ENCODE data around the gene AGBL1.

The AGBL1 gene

GRCh38 chr15:86079508-86080266, at the start of gene AGBL1:
AGBL1 (plus strand) TSS chr15:86079871.
- no peak for DNase-seq (ENCODE audit: extremely low read depth in 1 of 2, low read depth in 1 of 2)

GRCh38 chr15:86034904-86035303, 44.8 kb upstream of the AGBL1 start:
- DNase-seq (ENCODE audit: extremely low read depth in 1 of 2, low read depth in 1 of 2): no peak

GRCh38 chr15:86036243-86036642, 43.4 kb upstream of the AGBL1 start:
- DNase-seq (ENCODE audit: extremely low read depth in 1 of 2, low read depth in 1 of 2): no peak

GRCh38 chr15:86038491-86038890, 41.2 kb upstream of the AGBL1 start:
- DNase-seq (ENCODE audit: extremely low read depth in 1 of 2, low read depth in 1 of 2): no peak

- DNase-seq (ENCODE audit: extremely low read depth in 1 of 2, low read depth in 1 of 2): no peak
Observed at GRCh38 chr15:86040356-86041033, 39.2 kb upstream of the AGBL1 start.

- DNase-seq (ENCODE audit: extremely low read depth in 1 of 2, low read depth in 1 of 2): no peak
Observed at GRCh38 chr15:86041399-86041798, 38.3 kb upstream of the AGBL1 start.

- DNase-seq (ENCODE audit: extremely low read depth in 1 of 2, low read depth in 1 of 2): no peak
Observed at GRCh38 chr15:86042226-86042625, 37.4 kb upstream of the AGBL1 start.

GRCh38 chr15:86044981-86045380, 34.7 kb upstream of the AGBL1 start:
- DNase-seq (ENCODE audit: extremely low read depth in 1 of 2, low read depth in 1 of 2): no peak

- no peak for DNase-seq (ENCODE audit: extremely low read depth in 1 of 2, low read depth in 1 of 2)
Observed at GRCh38 chr15:86054338-86054737, 25.3 kb upstream of the AGBL1 start.

- no peak for DNase-seq (ENCODE audit: extremely low read depth in 1 of 2, low read depth in 1 of 2)
Observed at GRCh38 chr15:86055688-86056087, 24.0 kb upstream of the AGBL1 start.

- DNase-seq (ENCODE audit: extremely low read depth in 1 of 2, low read depth in 1 of 2): no peak
Observed at GRCh38 chr15:86059851-86060250, 19.8 kb upstream of the AGBL1 start.

GRCh38 chr15:86060674-86061073, 19.0 kb upstream of the AGBL1 start:
- no peak for DNase-seq (ENCODE audit: extremely low read depth in 1 of 2, low read depth in 1 of 2)

- DNase-seq (ENCODE audit: extremely low read depth in 1 of 2, low read depth in 1 of 2): no peak
Observed at GRCh38 chr15:86061581-86061980, 18.1 kb upstream of the AGBL1 start.

- DNase-seq (ENCODE audit: extremely low read depth in 1 of 2, low read depth in 1 of 2): no peak
Observed at GRCh38 chr15:86062646-86063243, 16.9 kb upstream of the AGBL1 start.

- no peak for DNase-seq (ENCODE audit: extremely low read depth in 1 of 2, low read depth in 1 of 2)
Observed at GRCh38 chr15:86063356-86064095, 16.1 kb upstream of the AGBL1 start.

- DNase-seq (ENCODE audit: extremely low read depth in 1 of 2, low read depth in 1 of 2): no peak
Observed at GRCh38 chr15:86064326-86064725, 15.3 kb upstream of the AGBL1 start.

GRCh38 chr15:86066174-86066834, 13.4 kb upstream of the AGBL1 start:
- no peak for DNase-seq (ENCODE audit: extremely low read depth in 1 of 2, low read depth in 1 of 2)

GRCh38 chr15:86073281-86073680, 6.4 kb upstream of the AGBL1 start:
- DNase-seq (ENCODE audit: extremely low read depth in 1 of 2, low read depth in 1 of 2): no peak

GRCh38 chr15:86076468-86076867, 3.2 kb upstream of the AGBL1 start:
- no peak for DNase-seq (ENCODE audit: extremely low read depth in 1 of 2, low read depth in 1 of 2)

- no peak for DNase-seq (ENCODE audit: extremely low read depth in 1 of 2, low read depth in 1 of 2)
Observed at GRCh38 chr15:86077070-86077469, 2.6 kb upstream of the AGBL1 start.

GRCh38 chr15:86080302-86080701, 631 bp downstream of the AGBL1 start:
- DNase-seq (ENCODE audit: extremely low read depth in 1 of 2, low read depth in 1 of 2): no peak
